HK-2 (cell line): ENCODE results near the gene IL17RD.

ENCODE experiments used
- DNase-seq: peaks from one replicate; pipeline ENCODE4 v3.0.0-alpha.2; 2018; ENCODE audit not compliant: unreplicated experiment

Gene IL17RD

GRCh38 chr3:57130571-57131209 lies 34.5 kb downstream of the IL17RD start:
- DNase-seq = no peak

GRCh38 chr3:57128826-57129667 lies 36.1 kb downstream of the IL17RD start:
- no peak for DNase-seq

- no peak for DNase-seq
Measured at GRCh38 chr3:57127891-57128518, 37.1 kb downstream of the IL17RD start.

- no peak for DNase-seq
Measured at GRCh38 chr3:57126244-57126643, 38.9 kb downstream of the IL17RD start.

GRCh38 chr3:57120451-57121174 lies 44.5 kb downstream of the IL17RD start:
- DNase-seq = no peak

GRCh38 chr3:57120040-57120439 lies 45.1 kb downstream of the IL17RD start:
- no peak for DNase-seq

- no peak for DNase-seq
Measured at GRCh38 chr3:57118254-57118653, 46.9 kb downstream of the IL17RD start.

- no peak for DNase-seq
Measured at GRCh38 chr3:57116501-57116900, 48.7 kb downstream of the IL17RD start.

- no peak for DNase-seq
Measured at GRCh38 chr3:57112206-57112605, 52.9 kb downstream of the IL17RD start.

GRCh38 chr3:57110798-57111197 lies 54.4 kb downstream of the IL17RD start:
- no peak for DNase-seq

- DNase-seq = no peak
Measured at GRCh38 chr3:57110214-57110613, 54.9 kb downstream of the IL17RD start.

- no peak for DNase-seq
Measured at GRCh38 chr3:57109437-57110199, 55.5 kb downstream of the IL17RD start.

- no peak for DNase-seq
Measured at GRCh38 chr3:57108684-57109083, 56.5 kb downstream of the IL17RD start.

- no peak for DNase-seq
Measured at GRCh38 chr3:57105585-57105984, 59.6 kb downstream of the IL17RD start.

- DNase-seq = peak; percentile 51
Measured at GRCh38 chr3:57100046-57100695, 65.0 kb downstream of the IL17RD start.

- DNase-seq = no peak
Measured at GRCh38 chr3:57098418-57099310, 66.5 kb downstream of the IL17RD start.

- no peak for DNase-seq
Measured at GRCh38 chr3:57097536-57097935, 67.6 kb downstream of the IL17RD start.

- no peak for DNase-seq
Measured at GRCh38 chr3:57095363-57095762, 69.8 kb downstream of the IL17RD start.

GRCh38 chr3:57094575-57094974 lies 70.6 kb downstream of the IL17RD start:
- no peak for DNase-seq

- no peak for DNase-seq
Measured at GRCh38 chr3:57093971-57094535, 71.1 kb downstream of the IL17RD start.
